ENCODE measurements around the gene FBXL17. TPM values are rescaled to one million over a fixed set of nuclear protein-coding genes. Genes with fewer than 3 reads are reported as not detected.
A peak's percentile ranks its signal among the peaks of the same experiment; 100 is the strongest.

FBXL17 gene
- total RNA-seq, 1 experiment from 2014 or later: 18.0 TPM

GRCh38 chr5:107915176-107915812 is 466.6 kb downstream of the FBXL17 start:
- DNase-seq (ENCODE audit: low spot score): no peak

GRCh38 chr5:107913494-107913893 is 468.4 kb downstream of the FBXL17 start:
- no peak for DNase-seq (ENCODE audit: low spot score)

- no peak for DNase-seq (ENCODE audit: low spot score)
Observed at GRCh38 chr5:107900721-107901120, 481.2 kb downstream of the FBXL17 start.

- no peak for DNase-seq (ENCODE audit: low spot score)
Observed at GRCh38 chr5:107894361-107894760, 487.5 kb downstream of the FBXL17 start.

- DNase-seq (ENCODE audit: low spot score): peak; percentile 47
Observed at GRCh38 chr5:107893642-107894041, 488.3 kb downstream of the FBXL17 start.

DNA sequence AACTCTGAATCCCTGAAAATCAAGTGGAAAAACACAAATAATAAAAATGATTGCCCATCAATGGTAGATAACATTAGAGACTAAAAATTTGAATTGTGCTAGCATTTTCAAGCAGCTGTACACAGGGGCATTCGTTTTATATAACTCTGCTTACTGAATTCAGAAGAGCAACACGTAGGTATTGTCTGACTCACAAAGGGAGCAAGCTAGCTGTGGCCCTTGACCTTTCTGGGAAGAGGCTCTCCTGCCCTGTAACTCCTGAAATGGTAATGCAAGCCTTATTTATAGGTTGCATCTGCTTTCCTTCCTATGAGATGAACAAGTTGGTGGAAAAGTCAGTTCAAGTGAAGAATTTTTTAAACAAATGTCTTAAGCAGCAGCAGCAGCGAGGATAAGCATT is 492.5 kb downstream of the FBXL17 start:
- DNase-seq (ENCODE audit: low spot score): no peak

DNA sequence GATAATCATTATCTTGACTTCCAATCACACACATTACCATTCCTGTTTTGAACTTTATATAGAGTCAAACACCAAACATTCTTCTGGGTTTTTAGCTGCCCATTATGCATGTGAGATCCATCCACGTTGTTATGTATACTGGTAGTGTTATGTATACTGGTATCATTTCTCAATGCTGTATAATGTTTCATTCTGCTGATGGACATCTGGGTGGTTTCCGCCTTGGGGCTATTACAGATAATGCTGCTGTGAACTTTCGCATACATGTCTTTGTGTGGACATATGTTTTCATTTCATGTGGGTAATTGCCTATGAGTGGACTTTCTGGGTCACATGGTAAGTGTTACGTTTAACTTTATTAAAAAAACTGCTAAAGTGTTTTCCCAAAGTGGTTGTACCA is 493.4 kb downstream of the FBXL17 start:
- no peak for DNase-seq (ENCODE audit: low spot score)

DNA sequence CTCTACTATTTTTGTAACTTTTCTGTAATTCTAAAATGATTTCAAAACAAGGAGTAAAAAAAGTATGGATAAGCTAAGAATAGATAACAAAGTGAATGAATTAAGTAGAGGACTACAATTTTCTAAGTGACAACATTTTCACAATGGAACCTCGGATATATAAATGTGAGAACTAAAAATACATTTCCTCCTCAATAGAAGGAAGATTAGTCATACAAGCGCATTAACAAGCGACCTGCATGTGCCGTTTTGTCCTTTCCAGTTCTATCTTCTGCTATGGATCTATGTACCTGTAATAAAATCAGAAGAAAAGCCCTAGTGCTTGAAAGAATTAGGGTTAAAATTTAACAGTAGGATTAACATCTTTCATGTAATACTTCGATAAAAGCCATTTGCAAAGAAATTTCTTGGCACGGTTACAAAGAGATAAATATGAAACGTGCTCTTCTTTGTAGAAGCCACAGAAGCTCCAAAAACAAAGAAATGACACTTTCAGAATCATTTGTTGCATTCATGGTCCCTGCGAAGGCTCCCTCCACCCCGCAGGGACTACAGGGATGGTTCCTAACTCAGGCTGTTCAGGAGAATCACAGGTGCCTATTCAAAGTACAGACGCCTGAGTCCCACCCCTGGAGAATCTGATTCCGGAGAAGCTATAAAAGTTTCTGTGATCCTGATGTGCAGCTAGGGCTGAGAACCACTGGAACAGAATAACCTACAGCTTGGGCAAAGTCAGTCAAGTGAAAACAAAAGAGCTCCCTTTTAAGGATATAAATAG is 494.5 kb downstream of the FBXL17 start:
- DNase-seq (ENCODE audit: low spot score): no peak

- DNase-seq (ENCODE audit: low spot score): no peak
Observed at GRCh38 chr5:107885601-107886000, 496.3 kb downstream of the FBXL17 start.

- DNase-seq (ENCODE audit: low spot score): no peak
Observed at GRCh38 chr5:107884871-107885270, 497.0 kb downstream of the FBXL17 start.

GRCh38 chr5:107878661-107879060 is 503.2 kb downstream of the FBXL17 start:
- DNase-seq (ENCODE audit: low spot score): no peak

- no peak for DNase-seq (ENCODE audit: low spot score)
Observed at GRCh38 chr5:107876906-107877305, 505.0 kb downstream of the FBXL17 start.

- DNase-seq (ENCODE audit: low spot score): no peak
Observed at GRCh38 chr5:107876261-107876660, 505.6 kb downstream of the FBXL17 start.

DNA sequence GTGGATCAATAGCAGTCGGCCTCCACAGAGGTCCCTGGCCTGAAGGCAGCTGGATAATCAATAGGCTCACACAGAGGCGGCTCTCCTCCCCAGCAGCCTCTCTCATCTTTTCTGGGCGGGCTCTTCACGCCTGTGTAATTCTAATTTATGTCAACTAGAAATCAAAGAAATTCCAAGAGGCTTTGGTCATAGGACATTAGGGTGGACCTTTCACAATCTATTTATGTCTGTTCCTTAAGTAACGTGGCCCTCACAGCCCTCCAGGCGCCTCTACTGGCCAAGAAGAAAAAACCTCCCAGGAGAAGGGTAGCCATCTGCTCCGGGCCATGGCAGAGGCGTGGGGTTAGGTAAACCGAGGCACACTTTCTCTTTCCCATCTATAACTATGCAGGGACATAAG is 506.1 kb downstream of the FBXL17 start:
- peak; percentile 70 for DNase-seq (ENCODE audit: low spot score)

- peak; percentile 14 for DNase-seq (ENCODE audit: low spot score)
Observed at GRCh38 chr5:107874795-107875194, 507.1 kb downstream of the FBXL17 start.

- DNase-seq (ENCODE audit: low spot score): no peak
Observed at GRCh38 chr5:107873877-107874276, 508.0 kb downstream of the FBXL17 start.

DNA sequence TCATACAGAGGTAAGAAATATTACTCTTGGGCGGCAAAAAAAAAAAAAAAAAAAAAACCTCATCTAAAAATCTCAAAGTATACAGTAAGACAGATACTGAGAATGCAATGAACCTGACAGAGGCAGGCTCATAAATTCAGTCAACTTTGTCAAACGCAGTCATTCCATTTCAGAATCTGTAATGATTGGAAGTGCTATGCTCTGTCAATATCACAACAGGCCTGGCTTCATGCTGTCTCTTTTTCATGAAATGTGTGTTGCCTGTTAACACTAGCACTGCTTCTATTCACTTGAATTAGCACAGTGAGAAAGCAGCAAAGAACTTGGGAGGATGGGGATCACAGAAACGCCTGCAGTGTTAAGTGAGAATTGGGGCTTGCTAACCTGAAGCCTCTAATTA is 510.9 kb downstream of the FBXL17 start:
- DNase-seq (ENCODE audit: low spot score): no peak

DNA sequence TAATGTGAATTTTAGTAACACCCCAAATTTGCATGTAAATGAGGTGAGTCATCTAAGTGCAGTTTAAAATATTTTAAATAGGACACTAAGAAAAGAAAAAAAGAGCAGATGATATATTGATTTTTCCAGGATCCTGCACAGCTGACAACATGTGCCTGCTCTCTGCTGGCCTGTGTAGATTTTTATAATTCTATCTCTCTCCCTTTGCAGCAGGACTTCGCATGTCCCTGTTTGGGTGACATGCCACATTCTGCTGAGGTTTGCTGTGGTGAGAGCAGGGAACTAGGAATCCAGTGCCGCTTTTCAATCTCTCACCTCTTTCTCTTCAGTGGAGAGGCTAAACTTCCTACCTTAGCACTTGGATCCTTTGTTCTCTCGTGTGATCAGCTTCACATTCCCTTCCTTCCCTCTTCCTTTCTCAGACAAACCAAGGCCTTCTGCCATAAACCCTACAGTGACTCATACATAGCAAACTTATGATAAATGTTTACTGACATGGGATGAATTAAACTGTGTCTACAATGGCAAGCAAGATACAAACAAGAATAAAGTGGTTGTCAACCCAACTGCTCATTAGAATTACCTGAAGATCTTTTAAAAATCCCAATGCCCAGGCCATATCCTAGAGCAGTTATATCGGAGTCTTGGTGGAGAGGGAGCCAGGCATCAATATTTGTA is 512.3 kb downstream of the FBXL17 start:
- DNase-seq (ENCODE audit: low spot score): peak; percentile 67

- no peak for DNase-seq (ENCODE audit: low spot score)
Observed at GRCh38 chr5:107868650-107869409, 513.1 kb downstream of the FBXL17 start.

- DNase-seq (ENCODE audit: low spot score): no peak
Observed at GRCh38 chr5:107867266-107867665, 514.6 kb downstream of the FBXL17 start.

- DNase-seq (ENCODE audit: low spot score): peak; percentile 19
Observed at GRCh38 chr5:107864793-107865192, 517.1 kb downstream of the FBXL17 start.

DNA sequence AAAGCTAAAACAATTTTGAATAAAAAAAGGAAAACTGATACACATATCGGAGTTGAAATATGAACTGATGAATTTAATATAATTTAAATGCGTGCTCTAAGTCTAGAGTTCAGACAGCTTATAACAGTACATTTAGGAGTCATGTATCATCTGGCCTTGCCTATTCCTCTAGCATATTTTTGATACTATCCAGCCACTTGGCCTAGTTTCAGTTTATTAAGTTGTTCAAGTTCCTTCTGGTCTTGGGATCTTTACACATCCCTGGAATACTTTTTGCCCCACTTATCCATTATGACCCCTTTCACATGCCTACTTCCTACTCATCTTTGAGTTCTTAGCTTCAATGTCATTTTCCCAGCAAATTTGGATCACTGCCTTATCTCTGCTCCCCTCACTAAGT is 518.8 kb downstream of the FBXL17 start:
- no peak for DNase-seq (ENCODE audit: low spot score)
